ENCODE results near the gene ZNF462.

DNA sequence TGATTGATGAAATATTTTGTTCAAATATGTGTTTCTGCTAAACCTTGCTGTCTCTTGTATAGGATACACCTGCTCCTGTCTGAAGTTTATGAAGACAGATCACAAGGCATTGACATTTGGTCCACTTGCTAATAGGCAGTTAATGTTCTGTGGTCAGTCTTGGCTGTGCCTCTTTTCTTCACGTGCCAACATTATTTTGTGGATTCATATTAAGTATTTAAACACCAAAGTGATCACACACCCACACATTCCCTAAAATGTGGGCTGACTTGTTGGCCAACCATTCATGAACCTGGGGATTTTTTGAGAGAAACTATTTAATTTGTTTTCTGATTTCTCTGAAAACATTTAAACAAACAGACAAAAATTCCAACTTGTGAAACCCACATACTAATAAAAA, 33.7 kb downstream of the ZNF462 start:
- no peak for TF ChIP-seq L3MBTL2 (conservative IDR thresholded peaks at IDR 0.05)
- TF ChIP-seq ELF4 (IDR thresholded peaks at IDR 0.05): no peak
- TF ChIP-seq SUZ12 (IDR thresholded peaks at IDR 0.05): no peak
- TF ChIP-seq CTBP1 (IDR thresholded peaks at IDR 0.05; ENCODE audit: borderline replicate concordance): no peak
- TF ChIP-seq TARDBP (IDR thresholded peaks at IDR 0.05): no peak
- no peak for TF ChIP-seq FOXK2 (IDR thresholded peaks at IDR 0.05)
